ENCODE results near the gene MAML2.

GRCh38 chr11:96027021-96027420 lies 316.0 kb downstream of the MAML2 start:
- TF ChIP-seq CTCF (IDR thresholded peaks at IDR 0.05) (no peak), POLR2A (IDR thresholded peaks at IDR 0.05) (no peak), POLR2AphosphoS5 (IDR thresholded peaks at IDR 0.05) (no peak)
